Glomerular visceral epithelial cell (primary cell): ENCODE measurements around the gene PBX3.

Experiments used
- DNase-seq: peaks from one replicate; pipeline ENCODE4 v3.0.0-alpha.2; 2016; ENCODE audit errors: extremely low spot score

PBX3 gene

GRCh38 chr9:125747053-125747764, at the start of gene PBX3:
TSS of gene PBX3 (plus strand) at chr9:125747373.
- DNase-seq, result peak; percentile 66

GRCh38 chr9:125699870-125700269, 47.3 kb upstream of the PBX3 start:
- DNase-seq, result no peak

DNA sequence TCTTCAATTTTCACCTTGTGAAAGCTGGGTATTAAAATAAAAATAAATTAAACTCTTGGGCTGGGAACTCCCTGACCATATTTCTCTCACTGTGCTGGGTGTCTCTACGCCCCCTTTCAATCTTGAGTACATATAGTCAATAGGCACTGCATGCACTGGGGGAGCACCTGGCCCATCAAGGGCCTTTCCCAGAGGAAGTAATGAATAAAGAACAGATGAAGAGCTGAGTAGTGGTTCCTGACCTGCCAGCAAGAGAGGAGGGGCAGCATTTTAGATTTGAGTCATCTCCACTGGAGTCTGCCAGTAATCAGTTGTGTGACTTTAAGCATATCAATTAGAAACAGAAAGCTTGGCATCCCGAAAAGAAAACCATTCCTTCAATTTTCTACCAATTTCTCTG, 46.4 kb upstream of the PBX3 start:
- DNase-seq, result peak; percentile 65

- peak; percentile 86 for DNase-seq
Measured at GRCh38 chr9:125701351-125701750, 45.8 kb upstream of the PBX3 start.

DNA sequence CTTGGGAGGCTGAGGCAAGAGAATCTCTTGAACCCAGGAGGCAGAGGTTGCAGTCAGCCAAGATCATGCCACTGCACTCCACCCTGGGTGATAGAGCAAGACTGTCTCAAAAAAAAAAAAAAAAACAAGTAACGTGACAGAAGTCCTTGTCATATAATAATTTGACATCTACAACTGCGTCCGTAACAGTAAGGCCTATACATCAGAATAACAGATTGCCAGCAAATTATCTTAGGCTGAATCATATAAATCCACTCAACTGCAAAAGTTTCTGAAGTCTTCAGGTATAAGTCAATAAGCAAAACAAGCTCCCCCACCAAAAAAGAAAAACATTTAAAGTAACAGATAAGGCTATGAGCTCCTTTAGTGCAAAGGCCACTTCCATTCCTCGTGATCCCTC, 43.5 kb upstream of the PBX3 start:
- no peak for DNase-seq

- no peak for DNase-seq
Measured at GRCh38 chr9:125705893-125706292, 41.3 kb upstream of the PBX3 start.

DNA sequence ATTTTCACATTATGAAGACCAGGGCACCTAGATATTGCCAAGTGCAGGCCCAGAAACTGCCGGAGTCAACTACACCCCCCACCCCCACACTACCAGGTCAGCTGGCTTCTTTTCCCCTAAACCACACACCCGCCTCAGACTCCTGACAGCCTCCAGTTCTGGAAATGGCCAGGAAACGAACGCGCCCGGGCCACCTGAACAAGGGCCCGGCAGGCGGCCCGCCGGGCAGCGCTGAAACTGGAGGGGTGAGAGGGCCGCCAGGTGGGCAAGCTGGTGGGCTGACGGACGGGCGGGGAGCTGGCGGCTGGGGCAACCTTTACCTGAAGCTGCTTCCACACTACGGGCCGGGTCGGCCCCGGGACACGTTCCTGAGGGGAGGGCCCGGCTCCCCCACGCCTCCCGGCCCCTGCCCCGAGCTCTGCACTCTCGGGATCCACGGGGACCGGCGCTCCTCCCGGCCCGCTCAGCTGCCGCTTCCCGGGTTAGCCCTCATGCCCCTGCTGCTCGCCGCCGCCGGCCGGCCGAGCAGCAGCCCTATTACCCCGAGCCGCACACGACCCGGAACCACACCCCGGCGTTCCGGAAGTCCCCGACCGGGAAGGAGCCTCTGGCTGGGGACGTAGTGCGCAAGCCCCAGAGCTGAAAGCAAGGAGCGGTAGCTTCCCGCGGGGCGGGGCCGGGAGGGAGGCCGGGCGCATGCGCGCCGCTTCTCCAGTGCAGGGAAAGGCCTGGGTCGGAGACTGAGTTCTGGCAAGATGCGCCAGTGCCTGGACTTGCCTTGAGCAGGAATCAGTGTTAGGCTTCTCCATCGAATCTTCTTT, 40.3 kb upstream of the PBX3 start, which contains the start of gene MAPKAP1:
MAPKAP1 (minus strand) TSS at position 558 of the 821 bp plus-strand sequence. CDS start 34,634 bp downstream, outside the sequence.
- DNase-seq, result peak; percentile 98

DNA sequence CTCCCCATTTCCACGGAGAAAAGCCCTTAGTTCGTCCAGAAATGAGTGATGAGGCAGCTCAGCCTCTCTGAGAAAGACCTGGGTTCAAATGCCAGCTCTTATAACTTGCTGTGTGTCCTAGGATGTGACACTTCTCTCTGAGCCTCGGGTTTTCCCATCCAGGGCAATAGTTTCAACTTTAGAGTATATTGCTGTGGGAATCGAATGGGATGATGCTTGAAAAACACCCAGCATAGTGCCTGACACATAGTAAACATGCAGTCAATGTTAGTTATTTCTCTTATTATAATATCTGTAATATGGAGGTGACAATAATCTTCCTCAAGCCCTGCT, 39.7 kb upstream of the PBX3 start:
- no peak for DNase-seq

- DNase-seq, result no peak
Measured at GRCh38 chr9:125726456-125727132, 20.6 kb upstream of the PBX3 start.

DNA sequence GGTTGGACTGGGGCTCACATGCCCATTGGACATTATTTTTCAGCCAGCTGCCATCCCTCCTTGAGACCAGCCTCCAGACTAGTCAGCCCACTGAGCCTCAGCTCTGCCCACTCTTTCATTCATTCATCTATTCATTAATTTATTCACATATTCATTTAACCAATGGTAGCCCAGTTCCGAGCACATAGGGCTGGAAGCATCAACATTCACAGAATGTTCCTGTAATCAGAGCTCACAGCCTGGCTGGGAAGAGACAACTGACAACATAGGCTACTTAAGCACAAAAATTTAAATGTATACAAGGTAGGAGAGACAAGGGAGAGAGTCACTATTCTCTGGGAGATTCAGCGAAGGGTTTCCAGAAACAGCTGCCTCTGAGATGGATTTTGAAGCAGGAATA, 17.0 kb upstream of the PBX3 start:
- DNase-seq, result no peak

DNA sequence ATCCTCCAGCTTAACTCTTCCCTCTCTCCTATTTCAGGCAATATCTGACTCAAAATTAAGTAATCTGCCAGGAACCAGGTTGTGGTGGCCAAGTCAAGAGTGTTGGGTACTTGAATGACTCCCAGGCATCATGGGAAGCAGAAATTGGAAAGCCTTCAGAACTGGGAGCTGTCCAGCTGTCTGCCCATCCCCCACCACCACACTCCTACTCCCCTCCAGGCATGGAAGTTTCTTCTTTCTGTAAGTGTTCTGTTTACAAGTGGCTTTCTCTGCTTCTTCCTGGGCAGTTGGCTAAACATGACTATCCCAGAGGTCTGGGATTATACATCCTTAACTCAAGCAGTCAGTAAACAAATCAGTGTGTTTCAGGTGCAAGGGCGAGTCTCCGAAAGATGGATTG, 14.6 kb upstream of the PBX3 start:
- DNase-seq, result no peak

DNA sequence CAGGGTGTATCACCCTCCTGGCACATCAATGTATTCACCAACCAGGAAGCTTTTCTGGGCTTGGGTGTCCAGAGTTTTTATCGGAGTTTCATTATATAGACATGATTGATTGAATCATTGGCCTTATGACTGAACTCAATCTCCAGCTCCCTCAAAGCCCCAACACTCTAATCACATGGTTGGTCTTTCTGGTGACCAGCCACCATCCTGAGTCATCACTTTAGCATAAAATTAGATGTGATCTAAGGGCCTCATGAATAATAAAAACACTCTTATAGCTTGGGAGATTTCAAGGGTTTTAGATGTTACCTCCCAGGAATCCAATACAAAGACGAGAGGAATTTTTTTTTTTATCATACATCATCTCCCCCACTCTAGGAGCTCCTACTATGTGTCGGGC, 7.7 kb upstream of the PBX3 start:
- DNase-seq, result no peak

DNA sequence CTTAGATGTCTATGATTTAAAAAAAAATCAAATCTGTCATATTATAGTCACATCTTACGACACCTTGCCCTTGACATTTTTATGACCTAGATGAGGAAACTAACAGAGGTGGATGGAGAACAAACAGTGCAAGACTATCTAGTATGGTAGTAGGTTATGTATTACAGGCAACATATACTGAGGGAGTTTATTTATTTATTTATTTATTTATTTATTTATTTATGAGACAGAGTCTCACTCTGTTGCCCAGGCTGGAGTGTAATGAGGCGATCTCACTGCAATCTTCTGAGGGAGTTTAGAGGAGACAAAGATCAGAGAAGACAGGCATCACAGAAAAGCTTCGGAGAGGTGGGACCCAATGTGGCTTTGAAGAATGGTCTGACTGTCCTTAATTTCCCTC, 4.5 kb upstream of the PBX3 start:
- no peak for DNase-seq

GRCh38 chr9:125743682-125744428, 3.3 kb upstream of the PBX3 start:
- DNase-seq, result peak; percentile 79

DNA sequence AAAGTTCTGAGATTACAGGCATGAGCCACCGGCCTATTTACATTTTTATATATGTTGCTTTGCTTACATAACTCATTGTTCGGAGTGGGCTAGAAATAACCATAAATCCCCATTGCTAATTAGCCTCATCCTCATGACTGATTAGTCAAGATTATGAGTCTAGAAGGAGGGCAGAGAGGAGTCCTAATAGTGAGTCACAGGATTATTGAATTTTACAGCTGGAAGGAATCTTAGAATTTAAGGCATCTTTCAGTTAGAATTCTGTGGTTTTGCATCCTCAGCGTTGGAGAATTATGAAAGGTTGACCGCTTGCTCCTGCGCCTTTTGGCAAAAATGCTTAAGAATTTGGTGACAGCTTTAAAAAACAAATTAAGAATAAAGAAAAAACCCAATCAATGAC, 2.6 kb upstream of the PBX3 start:
- DNase-seq, result peak; percentile 73

GRCh38 chr9:125745018-125745417, 2.2 kb upstream of the PBX3 start:
- peak; percentile 49 for DNase-seq

DNA sequence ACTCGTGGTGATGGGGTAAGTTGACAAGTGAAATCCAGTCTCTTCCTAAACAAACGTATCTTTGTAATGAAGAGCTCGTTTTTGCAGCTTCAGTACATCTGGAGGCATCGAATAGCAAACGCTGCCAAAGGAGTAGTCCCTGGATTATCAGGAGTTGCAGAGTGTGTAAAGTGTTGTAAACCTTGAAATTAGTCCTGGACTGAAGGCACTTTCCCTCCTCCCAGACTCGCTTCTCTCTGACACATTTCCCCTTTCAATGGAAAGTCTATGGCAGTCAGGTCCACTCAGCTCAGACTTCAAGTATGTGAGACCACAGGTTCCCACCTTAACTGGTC, 1.5 kb upstream of the PBX3 start:
- DNase-seq, result no peak

DNA sequence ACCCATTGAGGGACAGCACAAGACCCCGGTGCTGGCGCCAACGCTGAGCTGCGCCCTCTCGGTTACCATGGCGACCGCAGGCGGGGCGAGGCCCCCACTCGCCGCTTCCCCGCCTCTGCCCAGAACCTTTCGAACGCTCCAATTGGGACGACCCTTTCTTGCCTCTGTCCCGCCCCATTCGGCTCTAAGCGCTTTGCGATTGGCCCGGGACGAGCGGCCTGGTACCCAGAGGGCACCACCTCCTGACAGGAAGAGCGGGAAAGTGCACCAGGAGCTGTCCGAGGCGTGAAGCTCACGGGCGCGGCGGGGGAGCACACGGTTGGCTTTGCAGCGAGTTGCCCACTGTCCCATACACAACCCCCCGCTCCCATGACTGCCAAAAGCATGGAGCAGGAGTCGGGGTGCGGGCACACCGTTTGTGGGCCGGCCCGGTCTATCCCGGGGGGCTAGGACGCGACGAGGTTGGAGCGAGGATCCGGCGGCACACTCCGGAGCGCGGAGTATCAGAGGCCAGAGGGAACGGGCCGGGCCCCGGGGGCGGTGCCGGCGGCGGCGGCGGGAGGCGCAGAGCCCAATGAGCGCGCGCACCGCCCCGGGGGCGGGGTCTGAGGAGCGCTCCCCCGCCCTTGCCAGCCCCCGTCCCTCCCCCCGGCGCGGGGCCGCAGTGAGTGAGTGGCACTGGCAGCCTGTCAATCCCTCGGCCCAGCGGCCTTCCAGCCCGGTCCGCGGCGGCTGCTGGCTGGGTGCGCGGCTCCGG, 978 bp upstream of the PBX3 start:
- DNase-seq, result peak; percentile 98

GRCh38 chr9:125746774-125747052, 460 bp upstream of the PBX3 start:
- no peak for DNase-seq

DNA sequence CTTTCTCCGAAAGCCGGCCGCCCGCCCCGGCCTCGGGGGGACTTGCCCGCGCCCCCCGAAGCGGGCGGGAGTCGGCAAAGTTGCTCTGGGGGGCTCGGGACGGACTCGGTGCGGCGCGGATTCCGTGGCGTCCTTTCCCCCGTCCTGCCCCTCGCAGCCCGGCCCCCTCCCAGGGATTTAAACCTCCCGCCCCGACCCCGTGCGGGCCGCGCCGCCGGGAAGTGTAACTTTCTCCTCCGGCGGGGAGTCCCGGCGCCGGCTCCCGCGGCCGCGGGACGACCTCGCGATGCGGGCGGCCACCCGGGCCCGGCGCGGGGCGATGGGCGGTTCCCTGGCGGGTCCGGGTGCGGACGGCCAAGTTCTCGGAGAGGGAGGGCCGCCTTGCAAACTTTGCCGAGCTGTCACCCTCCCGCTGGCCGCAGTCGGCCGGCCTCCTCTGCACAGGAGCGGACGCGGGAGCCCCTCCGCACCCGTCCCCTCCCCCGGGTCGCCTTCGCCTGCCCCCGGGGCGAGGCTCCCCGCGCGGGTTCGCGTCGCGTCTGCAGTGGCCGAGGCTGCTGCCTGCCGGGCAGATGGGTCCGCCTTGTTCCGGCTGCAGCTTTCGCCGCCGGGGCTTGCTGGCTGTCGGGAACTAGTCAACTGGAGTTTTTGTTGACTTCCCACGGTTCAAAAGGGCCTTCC, 732 bp downstream of the PBX3 start:
- DNase-seq, result peak; percentile 27
